Measurements from ENCODE around the gene AUTS2.

GRCh38 chr7:69619635-69620034 is 21.4 kb downstream of the AUTS2 start:
- TF ChIP-seq CTCF (IDR thresholded peaks at IDR 0.05; ENCODE audit: low read depth, low read length, missing input control) (no peak), RAD21 (IDR thresholded peaks at IDR 0.05) (no peak), SP1 (IDR thresholded peaks at IDR 0.05) (no peak), JUND (IDR thresholded peaks at IDR 0.05) (no peak), GABPA (IDR thresholded peaks at IDR 0.05 in 1 of 2, conservative IDR thresholded peaks at IDR 0.05 in 1 of 2) (no peak), EGR1 (IDR thresholded peaks at IDR 0.05; ENCODE audit: low read depth in 2 of 2) (no peak)
- TF ChIP-seq, protein P1, sequence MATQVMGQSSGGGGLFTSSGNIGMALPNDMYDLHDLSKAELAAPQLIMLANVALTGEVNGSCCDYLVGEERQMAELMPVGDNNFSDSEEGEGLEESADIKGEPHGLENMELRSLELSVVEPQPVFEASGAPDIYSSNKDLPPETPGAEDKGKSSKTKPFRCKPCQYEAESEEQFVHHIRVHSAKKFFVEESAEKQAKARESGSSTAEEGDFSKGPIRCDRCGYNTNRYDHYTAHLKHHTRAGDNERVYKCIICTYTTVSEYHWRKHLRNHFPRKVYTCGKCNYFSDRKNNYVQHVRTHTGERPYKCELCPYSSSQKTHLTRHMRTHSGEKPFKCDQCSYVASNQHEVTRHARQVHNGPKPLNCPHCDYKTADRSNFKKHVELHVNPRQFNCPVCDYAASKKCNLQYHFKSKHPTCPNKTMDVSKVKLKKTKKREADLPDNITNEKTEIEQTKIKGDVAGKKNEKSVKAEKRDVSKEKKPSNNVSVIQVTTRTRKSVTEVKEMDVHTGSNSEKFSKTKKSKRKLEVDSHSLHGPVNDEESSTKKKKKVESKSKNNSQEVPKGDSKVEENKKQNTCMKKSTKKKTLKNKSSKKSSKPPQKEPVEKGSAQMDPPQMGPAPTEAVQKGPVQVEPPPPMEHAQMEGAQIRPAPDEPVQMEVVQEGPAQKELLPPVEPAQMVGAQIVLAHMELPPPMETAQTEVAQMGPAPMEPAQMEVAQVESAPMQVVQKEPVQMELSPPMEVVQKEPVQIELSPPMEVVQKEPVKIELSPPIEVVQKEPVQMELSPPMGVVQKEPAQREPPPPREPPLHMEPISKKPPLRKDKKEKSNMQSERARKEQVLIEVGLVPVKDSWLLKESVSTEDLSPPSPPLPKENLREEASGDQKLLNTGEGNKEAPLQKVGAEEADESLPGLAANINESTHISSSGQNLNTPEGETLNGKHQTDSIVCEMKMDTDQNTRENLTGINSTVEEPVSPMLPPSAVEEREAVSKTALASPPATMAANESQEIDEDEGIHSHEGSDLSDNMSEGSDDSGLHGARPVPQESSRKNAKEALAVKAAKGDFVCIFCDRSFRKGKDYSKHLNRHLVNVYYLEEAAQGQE (IDR thresholded peaks at IDR 0.05) = no peak
